HG03575 (cell line): ENCODE results near the gene C17orf75.

Source experiments
- ATAC-seq: cut with Tn5 transposase; IDR thresholded peaks from one replicate; pipeline ENCODE4 v1.9.1; 2021; ENCODE audit not compliant: unreplicated experiment, insufficient number of reproducible peaks, low FRiP score; ENCODE audit errors: extremely low read depth

The C17orf75 gene

GRCh38 chr17:32285746-32286517 lies 56.0 kb downstream of the C17orf75 start:
- ATAC-seq = no peak

DNA sequence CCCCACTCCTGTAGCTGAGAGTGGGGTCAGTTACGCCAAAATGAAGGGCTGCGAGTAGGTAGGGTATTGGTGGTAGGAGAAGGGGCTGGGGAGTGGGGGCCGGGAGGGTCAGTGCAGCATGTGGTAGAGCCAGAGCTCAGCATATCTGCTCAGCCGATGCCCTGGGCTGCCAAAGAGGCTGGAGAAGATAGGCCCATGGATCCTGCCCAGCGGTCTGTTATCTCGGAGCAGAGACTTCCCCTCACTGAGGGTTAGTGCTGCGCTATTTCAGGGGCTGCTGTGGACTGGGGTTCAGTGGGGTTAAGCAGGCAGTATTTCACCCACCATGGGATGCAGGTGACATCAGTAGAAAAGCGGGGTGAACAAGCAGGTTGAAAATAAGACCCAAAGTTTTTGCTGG lies 56.7 kb downstream of the C17orf75 start:
- ATAC-seq = no peak

DNA sequence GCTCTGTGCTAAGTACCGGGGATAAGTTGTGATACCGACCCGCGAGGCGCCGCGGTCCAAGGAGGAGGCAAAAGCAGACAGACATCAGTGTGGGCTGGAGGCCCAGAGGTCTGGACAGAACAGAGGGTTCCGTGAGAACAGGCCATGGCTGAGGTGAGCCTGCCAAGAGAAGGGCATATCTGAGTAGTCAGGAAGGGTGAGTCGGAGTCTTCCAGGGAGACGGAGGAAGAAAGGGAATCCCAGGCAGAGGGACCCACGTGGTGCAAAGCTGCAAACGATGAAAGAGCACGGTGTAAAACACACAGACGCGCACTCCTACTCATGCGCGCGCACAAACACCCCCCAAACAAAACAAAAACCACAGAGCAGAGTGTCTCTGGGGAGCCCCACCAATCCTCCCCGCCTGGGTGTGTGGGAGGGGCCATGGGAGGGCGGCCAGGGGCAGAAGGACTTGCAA lies 58.2 kb downstream of the C17orf75 start:
- no peak for ATAC-seq

- no peak for ATAC-seq
Observed at GRCh38 chr17:32281011-32281451, 60.9 kb downstream of the C17orf75 start.

- no peak for ATAC-seq
Observed at GRCh38 chr17:32279891-32280716, 61.9 kb downstream of the C17orf75 start.

DNA sequence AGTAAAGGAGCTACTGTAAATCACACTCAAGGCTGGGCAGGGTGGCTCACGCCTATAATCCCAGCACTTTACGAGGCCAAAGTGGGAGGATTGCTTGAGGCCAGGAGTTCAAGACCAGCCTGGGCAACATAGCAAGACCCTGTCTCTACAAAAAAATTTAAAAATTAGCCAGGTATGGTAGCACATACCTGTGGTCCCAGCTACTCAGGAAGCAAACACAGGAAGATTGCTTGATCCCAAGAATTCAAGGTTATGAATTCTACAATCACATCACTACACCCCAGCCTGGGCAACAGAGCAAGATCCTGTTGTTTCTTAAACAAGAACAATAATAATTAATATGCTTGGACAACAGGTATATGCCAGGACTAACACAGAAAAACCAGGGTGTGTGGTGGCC lies 63.2 kb downstream of the C17orf75 start:
- no peak for ATAC-seq
